Loucy (cell line): ENCODE measurements around the gene CLINT1.

ENCODE experiments used
- CTCF ChIP-seq: fragments of 200-600 bp; sonication (generic); conservative IDR thresholded peaks from 2 replicates; pipeline ENCODE4 v1.5.1; 2014; ENCODE audit warnings: mild to moderate bottlenecking, antibody characterized with exemption, low read length
- EZH2phosphoT487 ChIP-seq: fragments of 200-600 bp; IDR thresholded peaks from 2 replicates; pipeline ENCODE4 v1.6.1; 2018; ENCODE audit warnings: antibody characterized with exemption, mild to moderate bottlenecking, moderate library complexity, borderline replicate concordance

GRCh38 chr5:157748760-157749461 is 110.0 kb downstream of the CLINT1 start:
- TF ChIP-seq CTCF (no peak), EZH2phosphoT487 (no peak)
